Mucosa of gallbladder (tissue), 1 donor: ENCODE data around the gene TP73. TPM values are rescaled to one million over a fixed set of nuclear protein-coding genes. Genes with fewer than 3 reads are reported as not detected.

Source experiments
- DNase-seq: peaks from one replicate; pipeline ENCODE4 v3.0.0-alpha.2; 2020; ENCODE audit warnings: low spot score
- total RNA-seq: library from RNA; stranded (reverse); gene quantifications from one replicate; pipeline ENCODE4 v1.2.1, GENCODE V29; 2021
- donor health status: DM: no; HTN: no; CAD: no.

TP73 gene
- 0.17 TPM for total RNA-seq

GRCh38 chr1:3651930-3652547 lies at the start of gene TP73:
Gene TP73 (plus strand): TSS chr1:3652516. CDS start chr1:3682366, 29,850 bp downstream.
- DNase-seq: no peak

- DNase-seq: no peak
Observed at GRCh38 chr1:3603156-3603555, 49.2 kb upstream of the TP73 start.

GRCh38 chr1:3603571-3604467 lies 48.5 kb upstream of the TP73 start:
- DNase-seq: no peak

GRCh38 chr1:3604468-3604974 lies 47.8 kb upstream of the TP73 start:
- DNase-seq: no peak

- DNase-seq: no peak
Observed at GRCh38 chr1:3604997-3605823, 47.1 kb upstream of the TP73 start.

- no peak for DNase-seq
Observed at GRCh38 chr1:3606779-3607702, 45.3 kb upstream of the TP73 start.

GRCh38 chr1:3607703-3608065 lies 44.6 kb upstream of the TP73 start:
- DNase-seq: no peak

GRCh38 chr1:3608154-3608553 lies 44.2 kb upstream of the TP73 start:
- no peak for DNase-seq

- DNase-seq: no peak
Observed at GRCh38 chr1:3609016-3609768, 43.1 kb upstream of the TP73 start.

- no peak for DNase-seq
Observed at GRCh38 chr1:3609769-3610526, 42.4 kb upstream of the TP73 start.

- DNase-seq: no peak
Observed at GRCh38 chr1:3610527-3611169, 41.7 kb upstream of the TP73 start.

- peak; percentile 57 for DNase-seq
Observed at GRCh38 chr1:3611170-3612019, 40.9 kb upstream of the TP73 start, which contains the start of gene MEGF6. Gene MEGF6 (minus strand): TSS chr1:3611508. CDS start chr1:3611268, 240 bp downstream.

GRCh38 chr1:3612123-3612522 lies 40.2 kb upstream of the TP73 start:
- DNase-seq: no peak

- no peak for DNase-seq
Observed at GRCh38 chr1:3614755-3615742, 37.3 kb upstream of the TP73 start.

- no peak for DNase-seq
Observed at GRCh38 chr1:3616861-3617260, 35.5 kb upstream of the TP73 start.

- DNase-seq: no peak
Observed at GRCh38 chr1:3617806-3618345, 34.4 kb upstream of the TP73 start.

GRCh38 chr1:3618531-3618880 lies 33.8 kb upstream of the TP73 start:
- DNase-seq: no peak
